Measurements from ENCODE around the gene PGAM4.
"Not testable (repeated sequence)": the region's sequence is repeated elsewhere in the genome, so short reads cannot be mapped to it uniquely, and the experiment has no call there.

PGAM4 gene

GRCh38 chrX:77949840-77950239 lies 19.6 kb downstream of the PGAM4 start:
- H3K4me3 ChIP-seq (ENCODE audit: low read depth, low read length): no peak overlapping the region
- TF ChIP-seq CTCF (IDR thresholded peaks at IDR 0.05; ENCODE audit: borderline replicate concordance, insufficient read depth, low read depth, low read length): no peak

- no peak overlapping the region for H3K4me3 ChIP-seq (ENCODE audit: low read depth, low read length)
- no peak for TF ChIP-seq CTCF (IDR thresholded peaks at IDR 0.05; ENCODE audit: borderline replicate concordance, insufficient read depth, low read depth, low read length)
Observed at GRCh38 chrX:77946571-77946970, 22.9 kb downstream of the PGAM4 start.

GRCh38 chrX:77945910-77946545 lies 23.4 kb downstream of the PGAM4 start:
- no peak overlapping the region for H3K4me3 ChIP-seq (ENCODE audit: low read depth, low read length)
- no peak for TF ChIP-seq CTCF (IDR thresholded peaks at IDR 0.05; ENCODE audit: borderline replicate concordance, insufficient read depth, low read depth, low read length)

GRCh38 chrX:77945031-77945430 lies 24.4 kb downstream of the PGAM4 start:
- H3K4me3 ChIP-seq (ENCODE audit: low read depth, low read length): not testable (repeated sequence)

GRCh38 chrX:77938083-77938680 lies 31.3 kb downstream of the PGAM4 start:
- H3K4me3 ChIP-seq (ENCODE audit: low read depth, low read length): no peak overlapping the region
- no peak for TF ChIP-seq CTCF (IDR thresholded peaks at IDR 0.05; ENCODE audit: borderline replicate concordance, insufficient read depth, low read depth, low read length)

GRCh38 chrX:77937291-77937690 lies 32.1 kb downstream of the PGAM4 start:
- no peak overlapping the region for H3K4me3 ChIP-seq (ENCODE audit: low read depth, low read length)

GRCh38 chrX:77936299-77936698 lies 33.1 kb downstream of the PGAM4 start:
- no peak for TF ChIP-seq CTCF (IDR thresholded peaks at IDR 0.05; ENCODE audit: borderline replicate concordance, insufficient read depth, low read depth, low read length)
- no peak overlapping the region for H3K4me3 ChIP-seq (ENCODE audit: low read depth, low read length)

More at GRCh38 chrX:77937291-77937690, 32.1 kb downstream of the PGAM4 start:
- no peak for TF ChIP-seq CTCF (IDR thresholded peaks at IDR 0.05; ENCODE audit: borderline replicate concordance, insufficient read depth, low read depth, low read length)

Measured in GM12875 (cell line).